Adipose tissue (tissue), 3 donors: ENCODE data around the gene DROSHA. TPM values are rescaled to one million over a fixed set of nuclear protein-coding genes. Genes with fewer than 3 reads are reported as not detected.
"Not testable (repeated sequence)": the region's sequence is repeated elsewhere in the genome, so short reads cannot be mapped to it uniquely, and the experiment has no call there.

ENCODE experiments used
- H3K27ac ChIP-seq: one replicate; pipeline ENCODE4 v1.5.1; 2013; ENCODE audit warnings: low read depth, low read length
- WGBS, 3 donors: extraction: QIAGEN DNeasy Blood & Tissue Kit; methylation state at CpG; one replicate each; pipeline ENCODE4 v1.1.7; 2013; 5-methylcytosine and 5-hydroxymethylcytosine counted together
- polyA plus RNA-seq, 3 donors: library from polyadenylated mRNA; stranded (reverse); fragments of 200-250 nt; gene quantifications; one replicate each; pipeline ENCODE4 v1.2.3, GENCODE V29; 2013
- donor health status: healthy with polysubstance abuse.
- donor health status: Bipolar disorder and iron deficiency.
- donor health status: healthy.

DROSHA gene
- polyA plus RNA-seq, 3 donors, result 14.9 to 21.0 (median 17.4) TPM

DNA sequence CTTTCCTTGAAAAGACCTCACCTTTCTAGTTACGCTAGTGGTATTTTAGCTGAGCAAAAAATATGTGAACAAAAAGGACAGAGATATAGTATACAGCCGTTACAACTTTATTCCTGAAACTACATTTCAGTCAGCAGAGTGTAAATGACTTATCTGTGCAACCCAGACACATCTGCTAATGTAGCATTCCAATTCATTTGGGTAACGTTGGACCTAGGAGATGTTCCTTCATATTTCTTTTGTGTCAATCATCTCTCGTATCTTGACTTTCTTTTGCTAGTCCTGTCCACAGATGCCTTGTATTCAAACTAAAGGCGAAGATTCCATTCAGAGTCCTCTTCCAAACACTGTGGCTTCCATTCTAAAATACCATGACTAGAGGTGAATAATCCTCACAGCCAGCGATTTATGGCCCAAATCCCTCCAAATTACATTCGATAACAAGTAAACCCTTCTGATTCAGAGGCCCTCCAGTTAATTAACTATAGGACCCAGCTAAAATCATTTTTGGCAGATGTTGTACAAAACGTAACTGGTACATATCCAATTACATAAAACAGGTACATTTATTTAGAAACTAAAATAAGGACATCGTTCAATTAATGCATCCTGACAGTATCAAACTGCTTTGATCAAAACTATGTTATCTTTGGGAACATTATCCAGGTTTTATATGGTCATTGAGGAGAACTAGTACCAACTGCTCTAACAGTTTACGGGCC is 155.7 kb downstream of the DROSHA start:
- H3K27ac ChIP-seq, result no peak overlapping the region
- 79 to 89% (median 88%) methylated on average over 10 of the region's 10 CpGs for WGBS, 3 donors

DNA sequence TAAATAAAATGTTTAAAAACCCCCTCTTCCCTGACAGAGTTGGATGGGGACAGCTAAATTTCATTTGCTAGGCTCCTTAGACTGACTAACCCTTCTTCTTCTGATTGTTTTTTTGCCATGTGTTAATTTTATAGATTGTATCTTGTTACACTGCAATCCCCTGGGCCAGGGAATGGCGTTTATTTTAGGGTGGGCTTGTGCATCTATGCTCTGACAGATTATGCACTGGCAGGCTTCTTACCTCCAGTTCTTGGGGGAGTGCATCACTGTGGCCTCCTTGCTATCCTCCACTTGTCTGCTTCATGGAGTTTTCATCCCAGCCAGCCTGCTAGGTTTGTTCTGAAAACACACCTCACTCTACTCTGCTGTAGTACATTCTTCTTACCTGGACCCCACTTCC is 159.8 kb downstream of the DROSHA start:
- H3K27ac ChIP-seq, result no peak overlapping the region
- 45 to 49% (median 46%) methylated on average over 1 of the region's 1 CpG for WGBS, 3 donors

- 54 to 62% (median 57%) methylated on average over 5 of the region's 5 CpGs for WGBS, 3 donors
- H3K27ac ChIP-seq, result no peak overlapping the region
These were observed 165.0 kb downstream of the DROSHA start for GRCh38 chr5:31366941-31367340.

- no peak overlapping the region for H3K27ac ChIP-seq
- 81 to 91% (median 87%) methylated on average over 3 of the region's 3 CpGs for WGBS, 3 donors
These were observed 166.1 kb downstream of the DROSHA start for GRCh38 chr5:31365776-31366175.

- WGBS, 3 donors, result 52 to 83% (median 80%) methylated on average over 2 of the region's 2 CpGs
- H3K27ac ChIP-seq, result no peak overlapping the region
These were observed 166.8 kb downstream of the DROSHA start for GRCh38 chr5:31364881-31365636.

DNA sequence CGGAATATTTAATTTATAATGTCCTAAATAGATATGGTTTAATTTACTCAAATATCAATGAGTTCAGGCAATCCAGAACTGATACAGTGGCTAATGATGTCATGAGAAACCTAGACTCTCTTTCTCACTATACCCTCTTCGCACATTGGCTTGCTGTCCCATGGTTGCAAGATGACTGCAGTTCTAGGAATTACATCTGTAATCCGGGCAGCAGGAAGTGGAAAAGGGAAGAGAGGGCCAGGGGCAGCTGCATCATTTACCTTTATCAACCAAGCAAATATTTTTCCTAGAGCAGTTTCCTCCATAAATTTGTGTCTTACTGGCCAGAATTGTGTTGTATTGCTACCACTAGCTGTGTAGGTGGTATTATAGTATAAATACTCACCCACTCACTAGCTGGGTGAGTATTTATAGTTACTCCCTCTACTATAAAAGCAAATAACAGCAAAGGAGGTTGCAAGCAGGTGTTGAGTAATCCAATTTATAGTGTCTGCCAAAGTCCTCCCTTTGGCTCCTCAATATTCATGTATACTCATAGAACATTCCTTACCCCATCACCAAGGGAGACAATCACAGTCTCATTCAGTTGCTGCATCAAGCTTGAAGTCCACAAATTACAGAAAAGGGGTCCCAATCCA is 168.8 kb downstream of the DROSHA start:
- WGBS, 3 donors, result 54 to 66% (median 57%) methylated on average over 3 of the region's 3 CpGs
- H3K27ac ChIP-seq, result no peak overlapping the region

DNA sequence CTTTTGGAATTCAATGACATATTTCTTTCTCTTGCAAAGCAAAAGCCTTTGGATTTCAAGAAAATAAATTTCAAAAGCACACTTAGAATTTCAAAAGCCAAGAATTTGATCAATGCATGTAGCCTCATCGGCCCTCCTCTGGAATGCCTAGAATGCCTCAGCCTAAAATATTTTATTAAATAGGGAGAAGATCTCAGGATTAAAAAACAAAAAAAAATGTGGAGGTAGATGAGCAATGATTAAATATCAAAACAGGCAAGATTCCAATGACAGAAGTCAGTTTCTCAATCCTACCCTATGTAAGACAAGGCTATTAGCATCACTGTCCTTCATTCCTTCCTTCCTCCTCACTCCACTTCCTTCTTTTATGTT is 169.4 kb downstream of the DROSHA start:
- 62 to 90% (median 70%) methylated on average over 1 of the region's 1 CpG for WGBS, 3 donors
- H3K27ac ChIP-seq, result no peak overlapping the region

- WGBS, 3 donors, result 69 to 78% (median 73%) methylated on average over 6 of the region's 6 CpGs
- not testable (repeated sequence) for H3K27ac ChIP-seq
These were observed 170.0 kb downstream of the DROSHA start for GRCh38 chr5:31361704-31362528.

- WGBS, 3 donors, result 24 to 60% (median 34%) methylated on average over 1 of the region's 1 CpG
- no peak overlapping the region for H3K27ac ChIP-seq
These were observed 170.7 kb downstream of the DROSHA start for GRCh38 chr5:31361234-31361633.

GRCh38 chr5:31359839-31360238 is 172.1 kb downstream of the DROSHA start:
- H3K27ac ChIP-seq, result no peak overlapping the region
- 52 to 76% (median 75%) methylated on average over 3 of the region's 3 CpGs for WGBS, 3 donors

DNA sequence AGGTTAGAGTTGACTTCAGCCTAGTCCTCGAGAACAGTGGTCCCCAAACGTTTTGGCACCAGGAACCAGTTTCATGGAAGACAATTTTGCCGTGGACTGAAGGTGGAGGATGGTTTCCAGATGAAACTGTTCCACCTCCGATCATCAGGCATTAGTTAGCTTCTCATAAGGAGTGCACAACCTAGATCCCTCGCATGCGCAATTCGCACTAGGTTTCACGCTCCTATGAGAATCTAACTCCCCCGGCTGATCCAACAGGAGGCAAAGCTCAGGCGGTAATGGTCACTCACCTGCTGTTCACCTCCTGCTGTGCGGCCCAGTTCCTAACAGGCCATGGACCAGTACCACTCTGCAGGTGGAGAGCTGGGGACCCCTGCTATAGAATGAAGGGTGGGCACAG is 174.9 kb downstream of the DROSHA start:
- WGBS, 3 donors, result 79 to 88% (median 85%) methylated on average over 11 of the region's 11 CpGs

DNA sequence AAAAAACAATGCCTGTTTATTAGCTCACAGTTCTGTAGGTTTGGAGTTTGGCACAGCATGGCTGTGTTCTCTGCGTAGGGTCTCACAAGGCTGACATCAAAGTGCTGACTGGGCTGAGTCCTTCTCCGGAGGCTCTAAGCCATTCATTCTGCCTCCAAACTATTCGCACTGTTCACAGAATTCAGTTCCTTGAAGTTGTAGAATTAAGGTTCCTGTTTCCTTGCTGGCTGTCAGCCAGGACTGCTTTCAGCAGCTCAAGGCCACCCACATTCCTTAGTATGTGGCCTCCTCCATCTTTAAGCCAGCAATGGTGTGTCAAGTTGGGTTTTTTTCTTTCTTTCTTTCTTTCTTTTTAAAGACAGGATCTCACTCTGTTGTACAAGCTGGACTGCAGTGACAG is 176.6 kb downstream of the DROSHA start:
- H3K27ac ChIP-seq, result no peak overlapping the region
- 71 to 88% (median 71%) methylated on average over 3 of the region's 3 CpGs for WGBS, 3 donors

More for the DNA sequence above, 174.9 kb downstream of the DROSHA start:
- no peak overlapping the region for H3K27ac ChIP-seq

Other genes starting within 250 kb of the DROSHA start
- 1 to 10 TPM; 6.3 to 9.8 (median 7.3) TPM for gene C5orf22, start 208 bp upstream of the DROSHA start, polyA plus RNA-seq
- gene PDZD2, start 107.0 kb upstream of the DROSHA start, polyA plus RNA-seq, result 10 to 100 TPM in 2 of 3 donors, 1 to 10 TPM in 1; 2.5 to 38.9 (median 12.0) TPM